ENCODE measurements around the gene C3. TPM values are rescaled to one million over a fixed set of nuclear protein-coding genes. Genes with fewer than 3 reads are reported as not detected.

Gene C3
- total and polyA plus RNA-seq, 2 of the 13 experiments (the other 11 are each of a cell fraction or from before 2014, with no cell fraction given) = 1,455 to 6,272 TPM

GRCh38 chr19:6740589-6741343 is 20.3 kb upstream of the C3 start (continued):
- TF ChIP-seq ZNF687 (CRISPR knock-in tag; IDR thresholded peaks at IDR 0.05) (peak; percentile 62), ZNF407 (CRISPR knock-in tag; IDR thresholded peaks at IDR 0.05; ENCODE audit: not compliant biosample characterization) (no peak), ZBTB25 (CRISPR knock-in tag; IDR thresholded peaks at IDR 0.05) (0 out of 2 replicates have a peak, but pooled peaks have one; percentile 27), FOXA3 (CRISPR knock-in tag; IDR thresholded peaks at IDR 0.05) (0 out of 2 replicates have a peak, but pooled peaks have one; percentile 8), IKZF5 (CRISPR knock-in tag; IDR thresholded peaks at IDR 0.05) (0 out of 2 replicates have a peak, but pooled peaks have one; percentile 30), SALL2 (CRISPR knock-in tag; IDR thresholded peaks at IDR 0.05) (no peak), REXO4 (CRISPR knock-in tag; IDR thresholded peaks at IDR 0.05; ENCODE audit: borderline replicate concordance) (no peak), ZNF746 (CRISPR knock-in tag; IDR thresholded peaks at IDR 0.05) (peak; percentile 52; the same call in 1 of the 2 replicates), RAD21 (CRISPR knock-in tag; IDR thresholded peaks at IDR 0.05) (no peak)
